Left colon (tissue), 2 donors: ENCODE results near the gene SCNN1B. TPM values are rescaled to one million over a fixed set of nuclear protein-coding genes. Genes with fewer than 3 reads are reported as not detected.
A peak's percentile ranks its signal among the peaks of the same experiment; 100 is the strongest.
"Not testable (repeated sequence)": the region's sequence is repeated elsewhere in the genome, so short reads cannot be mapped to it uniquely, and the experiment has no call there.

ENCODE experiments used
- ATAC-seq: fragments of 200-7000 bp; cut with Tn5 transposase; one replicate; pipeline ENCODE4 v1.9.1; 2020; ENCODE audit warnings: mild to moderate bottlenecking, moderate library complexity
- DNase-seq, 2 donors: peaks; one replicate each; pipeline ENCODE4 v3.0.0-alpha.2; 2020
- intact Hi-C, 2 donors: fragments of 100-400 bp; cut with DNase I in 1 of 2; cut with micrococcal nuclease in 1 of 2; formaldehyde crosslinking; loops; one replicate each; pipeline versions ENCODE4 v1.11.2 to v1.14.0; 2022; cut with DNase I, micrococcal nuclease
- total RNA-seq, 2 donors: library from RNA; stranded (reverse); fragmentation: NEBNext Ultra II Directional; extraction: Animal tissue kit (Norgen Biotek cat#: 25700); gene quantifications; one replicate each; pipeline ENCODE4 v1.2.1, GENCODE V29; 2021
- donor health status: DM: no; HTN: no; CAD: no.
- donor health status: DM: yes; HTN: yes; CAD: no.

SCNN1B gene
- total RNA-seq, 2 donors from 2014 or later: 322 to 715 TPM

GRCh38 chr16:23391381-23392222 is 89.5 kb downstream of the SCNN1B start:
- intact Hi-C loops: no loop called here
- no peak for ATAC-seq

GRCh38 chr16:23392223-23392600 is 90.1 kb downstream of the SCNN1B start:
- DNase-seq (no peak), ATAC-seq (no peak)
- intact Hi-C loops: no loop called here

More at GRCh38 chr16:23391381-23392222, 89.5 kb downstream of the SCNN1B start:
- DNase-seq: no peak

- ATAC-seq: no peak
- intact Hi-C loops: no loop called here
- no peak for DNase-seq
These were observed 92.2 kb downstream of the SCNN1B start for GRCh38 chr16:23394141-23394831.

GRCh38 chr16:23395732-23396131 is 93.6 kb downstream of the SCNN1B start:
- intact Hi-C loops: no loop called here
- DNase-seq: no peak
- ATAC-seq: no peak

GRCh38 chr16:23397464-23397863 is 95.4 kb downstream of the SCNN1B start:
- DNase-seq (no peak), ATAC-seq (no peak)
- intact Hi-C loops: no loop called here

- intact Hi-C loops: no loop called here
- DNase-seq (no peak), ATAC-seq (no peak)
These were observed 97.1 kb downstream of the SCNN1B start for GRCh38 chr16:23398987-23399805.

GRCh38 chr16:23400447-23400846 is 98.3 kb downstream of the SCNN1B start:
- intact Hi-C loops, DNase-seq, ATAC-seq: not testable (repeated sequence)

- no peak for DNase-seq
- ATAC-seq: no peak
- intact Hi-C loops: no loop called here
These were observed 99.0 kb downstream of the SCNN1B start for GRCh38 chr16:23401139-23401538.

- no peak for DNase-seq
- intact Hi-C loops: no loop called here
- ATAC-seq: no peak
These were observed 100.0 kb downstream of the SCNN1B start for GRCh38 chr16:23402100-23402499.

- DNase-seq (no peak), ATAC-seq (no peak)
- intact Hi-C loops: no loop called here
These were observed 101.4 kb downstream of the SCNN1B start for GRCh38 chr16:23403547-23403946.

- ATAC-seq (no peak), DNase-seq (no peak)
- intact Hi-C loops: no loop called here
These were observed 103.9 kb downstream of the SCNN1B start for GRCh38 chr16:23406024-23406423.

GRCh38 chr16:23406546-23407240 is 104.6 kb downstream of the SCNN1B start:
- ATAC-seq (no peak), DNase-seq (no peak)
- intact Hi-C loops: no loop called here

GRCh38 chr16:23407436-23408127 is 105.5 kb downstream of the SCNN1B start:
- no peak for ATAC-seq
- intact Hi-C loops: no loop called here
- no peak for DNase-seq

- intact Hi-C loops: no loop called here
- ATAC-seq (peak; percentile 3), DNase-seq (no peak)
These were observed 106.2 kb downstream of the SCNN1B start for GRCh38 chr16:23408242-23408822.

GRCh38 chr16:23408823-23409298 is 106.8 kb downstream of the SCNN1B start:
- intact Hi-C loops: no loop called here
- DNase-seq (peak; percentile 59 to 76), ATAC-seq (peak; percentile 97)

- intact Hi-C loops: no loop called here
- DNase-seq: no peak
- ATAC-seq: peak; percentile 8
These were observed 107.4 kb downstream of the SCNN1B start for GRCh38 chr16:23409522-23409921.

- peak; percentile 34 for ATAC-seq
- intact Hi-C loops: no loop called here
- DNase-seq: no peak
These were observed 108.1 kb downstream of the SCNN1B start for GRCh38 chr16:23410176-23410575.

GRCh38 chr16:23414731-23415130 is 112.6 kb downstream of the SCNN1B start:
- DNase-seq (no peak), ATAC-seq (no peak)
- intact Hi-C loops: no loop called here
